ENCODE results near the gene COMT.

COMT gene

DNA sequence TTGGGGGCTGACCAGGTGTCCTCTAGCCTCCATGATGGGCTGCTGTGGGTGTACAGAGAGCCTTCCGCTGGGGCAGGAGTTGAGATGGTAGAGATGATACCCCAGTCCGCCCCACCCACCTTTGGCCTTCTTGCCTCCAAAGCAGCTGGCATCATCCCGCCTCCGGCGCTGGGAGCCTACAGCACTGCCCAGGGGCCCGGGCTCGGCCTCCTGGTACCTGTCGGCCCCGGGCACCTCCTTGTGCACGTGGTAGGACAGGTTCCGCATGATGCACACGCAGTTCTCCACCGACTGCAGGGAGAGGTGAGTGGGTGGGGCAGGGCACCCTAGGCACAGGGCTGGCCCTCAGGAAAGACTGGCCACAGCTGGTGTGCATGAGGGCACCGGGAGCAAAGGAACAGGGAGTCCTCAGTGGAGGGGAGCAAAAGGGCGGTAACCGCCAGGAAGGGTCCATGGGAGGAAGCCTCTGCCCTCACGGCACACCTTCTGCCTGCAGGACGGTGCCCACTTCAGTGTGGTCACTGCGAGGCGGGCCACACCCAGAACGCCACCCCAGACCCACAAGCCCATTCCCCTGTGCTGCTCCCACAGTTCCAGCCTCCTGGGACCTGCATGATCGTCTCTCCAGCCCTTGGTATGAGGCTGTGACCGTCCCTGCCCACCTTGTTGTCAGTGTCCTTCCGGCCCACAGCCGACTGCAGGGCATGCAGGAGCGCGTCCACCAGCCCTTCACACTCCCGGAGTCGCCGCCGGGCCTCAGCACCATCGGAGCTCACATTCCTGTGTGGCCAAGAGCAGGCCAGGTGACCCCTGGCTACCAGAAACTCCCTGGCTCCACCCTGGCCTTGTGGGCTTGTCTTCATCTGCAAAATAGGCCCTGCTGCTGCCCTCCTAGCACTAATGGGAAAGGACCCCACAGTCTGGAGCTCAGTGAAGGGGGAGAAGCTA is 36.0 kb downstream of the COMT start:
- DNase-seq (ENCODE audit: insufficient read length) (no peak), FAIRE-seq (no peak)
- TF ChIP-seq POLR2AphosphoS5 (IDR thresholded peaks at IDR 0.05; ENCODE audit: low read depth, low read length) (no peak), POLR2A (IDR thresholded peaks at IDR 0.05; ENCODE audit: low read depth, low read length) (no peak), TAF1 (IDR thresholded peaks at IDR 0.05; ENCODE audit: borderline replicate concordance, low read depth, low read length) (no peak)

DNA sequence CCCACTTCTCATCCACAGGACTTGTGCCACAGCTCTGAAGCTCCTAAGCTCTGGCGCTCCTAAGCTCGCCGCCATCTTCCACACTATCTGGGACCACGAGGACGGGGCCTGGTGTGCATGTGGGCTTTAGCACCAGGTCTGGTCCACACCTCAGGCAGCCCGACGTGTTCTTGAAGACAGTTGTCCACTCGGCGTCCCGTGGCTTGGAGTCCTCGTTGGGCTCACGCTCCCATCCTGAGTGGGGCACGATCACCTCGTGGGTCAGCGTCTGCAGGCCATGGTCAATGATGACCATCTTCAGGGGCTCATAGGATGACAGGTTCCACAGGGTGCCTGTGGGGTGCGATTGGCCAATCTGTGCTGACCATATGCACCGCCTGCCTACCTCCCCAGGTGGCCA is 37.2 kb downstream of the COMT start:
- FAIRE-seq (no peak), DNase-seq (ENCODE audit: insufficient read length) (no peak)
- TF ChIP-seq POLR2A (IDR thresholded peaks at IDR 0.05; ENCODE audit: low read depth, low read length) = no peak
- TF ChIP-seq TAF1 (IDR thresholded peaks at IDR 0.05; ENCODE audit: borderline replicate concordance, low read depth, low read length) = no peak
- TF ChIP-seq POLR2AphosphoS5 (IDR thresholded peaks at IDR 0.05; ENCODE audit: low read depth, low read length) = no peak

DNA sequence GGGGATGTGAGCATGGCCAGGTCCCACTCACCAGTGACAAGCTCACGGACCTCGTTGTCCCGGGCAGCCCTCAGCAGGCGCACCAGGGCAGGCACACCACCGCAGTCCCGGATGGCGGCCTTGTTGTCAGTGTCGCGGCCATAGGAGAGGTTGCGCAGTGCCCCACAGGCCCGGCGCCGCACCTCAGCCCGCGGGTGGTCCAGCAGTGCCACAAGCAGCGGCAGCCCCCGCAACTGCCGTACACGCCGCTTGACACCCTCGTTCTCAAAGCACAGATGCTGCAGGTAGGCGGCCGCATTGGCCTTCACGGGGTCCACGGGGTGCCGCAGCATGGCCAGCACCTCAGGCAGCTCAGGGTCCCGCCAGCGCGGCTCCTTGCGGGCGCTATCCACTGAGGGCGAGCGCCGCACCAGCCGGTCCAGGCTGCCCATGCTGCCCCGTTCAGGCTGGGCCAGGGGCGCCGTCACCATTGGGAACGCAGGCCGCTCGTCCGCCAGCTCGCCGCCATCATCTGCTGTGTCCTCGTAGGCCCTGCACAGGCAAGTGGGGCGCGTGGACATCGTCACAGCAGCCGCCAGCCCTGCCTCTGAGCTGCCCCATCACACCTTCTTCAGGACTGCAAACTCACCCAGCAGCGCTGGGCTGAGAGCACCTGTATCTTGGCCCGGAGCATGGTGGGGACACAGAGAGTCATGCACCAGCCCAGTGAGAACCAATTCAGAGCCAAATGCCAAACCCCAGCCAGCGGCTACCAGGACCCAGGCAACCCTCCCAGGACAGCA is 38.3 kb downstream of the COMT start:
- DNase-seq (ENCODE audit: insufficient read length) (no peak), FAIRE-seq (no peak)
- TF ChIP-seq POLR2AphosphoS5 (IDR thresholded peaks at IDR 0.05; ENCODE audit: low read depth, low read length) (no peak), POLR2A (IDR thresholded peaks at IDR 0.05; ENCODE audit: low read depth, low read length) (no peak), TAF1 (IDR thresholded peaks at IDR 0.05; ENCODE audit: borderline replicate concordance, low read depth, low read length) (no peak)

DNA sequence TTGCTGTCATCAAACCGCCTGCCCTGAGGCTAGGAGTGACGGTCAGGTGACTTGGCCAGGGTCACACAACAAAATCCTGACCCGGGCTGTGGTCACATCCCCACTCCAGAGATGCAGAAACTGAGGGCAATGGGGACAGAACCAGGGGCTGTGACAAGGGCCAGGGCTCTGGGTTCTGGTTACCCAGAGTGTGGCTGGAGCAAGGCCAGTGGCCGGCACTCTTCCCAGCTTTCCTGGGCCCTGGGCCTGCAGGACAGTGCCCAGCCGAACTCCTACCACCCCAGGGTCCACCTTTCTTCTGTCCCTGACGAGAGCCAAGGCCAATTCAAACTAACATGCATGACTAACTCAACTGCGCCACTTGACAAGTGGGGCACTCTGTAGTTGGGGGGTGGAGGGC is 39.2 kb downstream of the COMT start:
- TF ChIP-seq POLR2A (IDR thresholded peaks at IDR 0.05; ENCODE audit: low read depth, low read length) (no peak), POLR2AphosphoS5 (IDR thresholded peaks at IDR 0.05; ENCODE audit: low read depth, low read length) (no peak), TAF1 (IDR thresholded peaks at IDR 0.05; ENCODE audit: borderline replicate concordance, low read depth, low read length) (no peak)
- no peak for DNase-seq (ENCODE audit: insufficient read length)
- FAIRE-seq = no peak

DNA sequence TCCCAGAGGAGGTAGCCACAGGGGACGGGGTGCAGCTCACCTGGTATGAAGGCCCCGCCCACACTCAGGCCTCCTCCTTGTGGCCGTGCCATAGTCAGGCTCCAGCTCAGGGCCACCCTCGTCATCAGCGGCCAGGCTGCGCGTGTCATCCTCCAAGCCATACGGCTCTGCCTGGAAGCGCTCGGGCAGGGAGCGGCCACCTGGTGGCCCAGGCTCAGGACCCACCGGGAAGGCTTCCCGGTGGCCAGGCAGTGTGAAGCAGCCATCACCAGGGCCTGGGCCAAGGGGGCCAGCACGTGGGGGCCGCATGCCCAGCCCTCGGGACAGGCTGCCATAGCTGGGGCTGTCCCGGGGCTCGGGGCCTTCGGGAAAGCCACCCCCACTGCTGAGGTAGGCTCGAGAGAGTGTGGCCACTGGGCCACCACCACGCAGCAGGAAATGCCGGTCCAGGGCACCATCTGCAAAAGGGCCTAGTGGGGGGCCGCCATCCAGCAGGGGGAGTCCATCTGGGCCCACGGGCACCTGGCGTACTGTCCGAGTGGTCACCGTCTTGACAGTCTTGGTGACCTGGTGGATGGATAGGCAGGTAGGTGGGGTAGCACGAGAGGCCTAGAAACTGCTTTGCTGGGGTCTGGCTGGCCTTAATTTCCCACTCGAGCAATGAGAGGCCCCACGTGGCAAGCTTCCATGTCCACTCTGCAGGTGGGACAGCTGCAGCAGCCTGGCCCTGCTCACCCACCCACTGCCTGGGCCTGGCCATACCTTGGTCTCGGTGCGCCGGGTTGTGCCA is 39.8 kb downstream of the COMT start:
- DNase-seq (ENCODE audit: insufficient read length) = no peak
- TF ChIP-seq TAF1 (IDR thresholded peaks at IDR 0.05; ENCODE audit: borderline replicate concordance, low read depth, low read length) (no peak), POLR2A (IDR thresholded peaks at IDR 0.05; ENCODE audit: low read depth, low read length) (no peak), POLR2AphosphoS5 (IDR thresholded peaks at IDR 0.05; ENCODE audit: low read depth, low read length) (no peak)
- no peak for FAIRE-seq

DNA sequence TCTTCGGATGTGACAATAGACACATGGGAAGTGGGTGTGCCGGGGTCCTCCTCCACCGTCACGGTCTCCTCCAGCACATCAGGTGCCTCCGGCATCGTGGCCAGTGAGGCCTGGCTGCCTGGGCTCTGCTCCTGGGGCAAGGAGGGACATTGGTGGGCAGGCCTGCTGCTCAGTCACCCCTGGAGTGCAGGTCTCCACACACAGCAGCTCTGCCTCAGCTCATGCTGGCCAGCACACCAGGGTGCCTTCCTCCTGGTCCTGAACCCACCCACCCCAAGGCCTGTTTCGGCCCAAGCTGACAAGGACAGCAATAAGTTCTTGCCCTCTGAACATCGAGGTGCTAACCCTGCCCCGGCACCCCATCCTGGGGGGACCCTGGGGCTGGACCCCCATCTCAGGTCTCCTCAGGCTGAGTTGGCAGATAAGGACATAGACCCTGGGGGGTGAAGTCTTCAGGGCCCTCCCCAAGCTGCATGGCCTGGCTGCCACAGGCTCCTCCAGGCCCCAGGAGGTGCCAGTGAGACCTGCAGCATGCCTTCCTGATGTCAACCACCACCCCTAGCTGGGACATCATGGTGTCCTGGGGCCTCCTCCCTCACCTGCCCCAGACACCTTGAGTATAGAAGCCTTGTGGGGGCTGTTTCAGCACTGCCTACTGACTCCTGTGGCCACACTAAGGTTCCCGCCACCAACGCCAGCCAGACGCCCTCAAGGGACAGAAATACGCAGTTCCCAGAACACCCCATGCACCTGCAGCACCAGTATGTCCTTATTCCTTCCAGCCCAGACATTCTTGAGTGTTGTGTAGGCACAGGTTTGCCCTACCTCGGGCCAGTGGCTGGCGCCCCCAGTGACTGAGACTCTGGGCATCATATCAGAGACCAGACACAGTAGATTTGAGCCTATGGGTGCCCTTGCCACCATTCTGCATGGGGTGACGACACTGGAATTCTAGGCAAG is 40.7 kb downstream of the COMT start:
- FAIRE-seq (no peak), DNase-seq (ENCODE audit: insufficient read length) (no peak)
- no peak for TF ChIP-seq TAF1 (IDR thresholded peaks at IDR 0.05; ENCODE audit: borderline replicate concordance, low read depth, low read length)
- TF ChIP-seq POLR2AphosphoS5 (IDR thresholded peaks at IDR 0.05; ENCODE audit: low read depth, low read length) = no peak
- no peak for TF ChIP-seq POLR2A (IDR thresholded peaks at IDR 0.05; ENCODE audit: low read depth, low read length)

DNA sequence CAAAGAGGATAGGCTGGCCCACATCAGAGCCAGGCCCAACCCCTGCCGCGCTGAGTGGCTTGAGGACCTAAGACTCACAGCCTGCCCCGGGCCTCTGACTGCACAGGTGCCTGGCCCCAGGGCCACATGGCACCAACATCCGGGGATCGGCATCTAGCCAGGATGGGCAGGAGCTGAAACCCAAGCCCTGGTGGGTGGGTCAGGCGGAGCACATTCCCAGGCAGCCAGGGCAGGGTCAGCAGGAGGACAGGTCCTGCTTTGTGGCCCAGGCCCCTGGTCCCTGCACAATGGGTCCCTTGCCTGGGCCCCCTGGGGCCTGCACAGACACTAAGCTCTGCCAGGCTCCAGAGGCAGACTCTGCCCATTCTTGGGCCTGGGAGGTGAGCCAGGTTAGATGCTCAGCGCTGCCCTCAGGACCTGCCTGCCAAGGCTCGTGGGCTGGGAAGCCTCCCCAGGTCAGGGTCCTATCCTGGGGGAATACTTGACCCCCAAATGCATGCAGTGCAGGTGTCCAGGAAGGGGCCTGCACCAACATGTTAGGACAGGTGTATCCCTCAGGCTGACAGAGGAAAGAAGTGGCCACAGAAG is 41.5 kb downstream of the COMT start:
- no peak for FAIRE-seq
- TF ChIP-seq TAF1 (IDR thresholded peaks at IDR 0.05; ENCODE audit: borderline replicate concordance, low read depth, low read length) (no peak), POLR2A (IDR thresholded peaks at IDR 0.05; ENCODE audit: low read depth, low read length) (no peak), POLR2AphosphoS5 (IDR thresholded peaks at IDR 0.05; ENCODE audit: low read depth, low read length) (no peak)
- DNase-seq (ENCODE audit: insufficient read length) = no peak

DNA sequence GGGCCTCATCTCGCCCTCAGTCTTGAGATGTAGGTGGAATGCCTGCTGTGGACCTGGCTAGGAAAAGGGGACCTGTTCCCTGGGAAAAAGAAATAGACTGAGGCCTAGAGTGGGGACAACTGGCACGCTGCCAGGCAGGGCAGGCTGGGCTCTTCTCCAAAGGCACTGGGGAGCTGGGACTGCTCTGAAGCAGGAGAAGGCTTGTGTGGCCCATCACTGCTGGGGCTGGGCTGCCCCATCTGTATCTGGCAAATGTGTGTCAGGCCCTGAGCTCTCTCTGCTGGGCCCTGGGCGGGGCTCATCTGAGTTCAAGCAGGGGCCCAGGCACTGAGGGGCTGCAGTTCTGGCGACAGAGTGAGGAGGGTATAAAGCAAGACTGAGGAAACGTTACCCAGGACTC is 42.2 kb downstream of the COMT start:
- DNase-seq (ENCODE audit: insufficient read length) = no peak
- no peak for TF ChIP-seq TAF1 (IDR thresholded peaks at IDR 0.05; ENCODE audit: borderline replicate concordance, low read depth, low read length)
- no peak for TF ChIP-seq POLR2AphosphoS5 (IDR thresholded peaks at IDR 0.05; ENCODE audit: low read depth, low read length)
- no peak for TF ChIP-seq POLR2A (IDR thresholded peaks at IDR 0.05; ENCODE audit: low read depth, low read length)
- no peak for FAIRE-seq

DNA sequence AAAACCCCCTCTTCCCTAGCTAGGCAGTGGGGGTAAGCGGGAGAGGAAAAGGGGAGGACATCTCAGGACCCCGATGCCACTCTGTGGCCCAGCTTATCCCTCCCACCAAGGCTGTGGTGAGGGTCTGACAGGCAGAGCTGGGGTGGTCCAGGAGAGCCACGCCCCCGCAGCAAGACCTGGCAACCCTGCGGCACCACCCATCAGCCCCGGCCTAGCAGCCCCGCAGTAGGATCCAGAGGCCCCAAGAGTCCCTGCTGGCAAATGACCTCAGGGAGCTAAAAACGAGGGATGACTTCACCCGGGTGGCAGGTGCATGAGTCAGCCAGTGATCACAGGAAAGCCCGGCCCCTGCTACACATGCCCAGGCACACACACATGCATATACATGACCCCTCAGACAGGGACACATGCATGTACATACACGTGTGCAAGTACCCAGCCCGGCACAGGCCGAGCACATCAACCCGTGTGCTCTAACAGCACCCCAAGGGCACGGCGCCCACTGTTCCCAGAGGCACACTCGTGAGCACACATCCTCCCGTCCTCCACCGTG is 42.7 kb downstream of the COMT start:
- FAIRE-seq (peak; percentile 70), DNase-seq (ENCODE audit: insufficient read length) (no peak)
- TF ChIP-seq POLR2AphosphoS5 (IDR thresholded peaks at IDR 0.05; ENCODE audit: low read depth, low read length) = no peak
- no peak for TF ChIP-seq POLR2A (IDR thresholded peaks at IDR 0.05; ENCODE audit: low read depth, low read length)
- TF ChIP-seq TAF1 (IDR thresholded peaks at IDR 0.05; ENCODE audit: borderline replicate concordance, low read depth, low read length) = no peak

Measured in GM12892 (cell line).